ENCODE results near the gene ZBTB22.

ZBTB22 gene

GRCh38 chr6:33296797-33297405, 20.6 kb downstream of the ZBTB22 start:
- no peak for DNase-seq (ENCODE audit: extremely low read depth, low read depth)
- no peak for TF ChIP-seq CTCF (IDR thresholded peaks at IDR 0.05; ENCODE audit: low read depth, low read length)

GRCh38 chr6:33295621-33296369, 21.7 kb downstream of the ZBTB22 start:
- no peak for TF ChIP-seq CTCF (IDR thresholded peaks at IDR 0.05; ENCODE audit: low read depth, low read length)
- DNase-seq (ENCODE audit: extremely low read depth, low read depth), result no peak

DNA sequence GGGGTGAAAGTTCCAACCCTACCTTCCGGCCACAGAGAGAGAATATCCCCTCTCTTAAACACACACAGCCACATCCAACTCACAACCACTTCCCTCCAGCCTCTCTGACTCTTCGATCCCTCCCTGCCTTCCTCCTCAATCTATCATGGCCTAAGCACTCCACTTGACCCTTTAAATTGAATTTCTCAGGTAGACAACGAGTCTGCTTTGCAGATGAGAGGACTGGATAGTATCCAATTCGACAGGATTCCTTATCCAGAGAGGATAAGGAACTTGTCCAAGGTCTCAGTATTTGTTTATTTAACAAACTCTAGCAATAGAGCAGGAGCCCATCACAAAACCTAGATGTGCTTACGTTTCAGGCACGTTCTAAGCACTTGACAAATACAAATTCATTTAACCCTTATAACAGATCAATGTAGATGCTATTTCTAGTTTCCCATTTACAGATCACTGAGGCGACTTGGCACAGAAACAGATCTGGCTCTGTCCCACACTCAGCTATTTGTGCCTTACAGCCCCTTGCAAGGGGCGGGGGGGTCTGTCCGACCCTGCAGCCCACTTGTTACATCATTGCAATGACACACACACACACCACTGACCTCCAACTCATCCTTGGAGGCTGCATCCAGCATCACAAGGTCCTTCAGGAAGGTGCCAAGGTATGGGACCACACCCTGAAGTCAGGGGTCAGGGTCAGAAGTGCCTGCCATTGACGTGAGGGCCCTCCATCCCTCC, 23.3 kb downstream of the ZBTB22 start:
- DNase-seq (ENCODE audit: extremely low read depth, low read depth), result no peak
- no peak for TF ChIP-seq CTCF (IDR thresholded peaks at IDR 0.05; ENCODE audit: low read depth, low read length)

DNA sequence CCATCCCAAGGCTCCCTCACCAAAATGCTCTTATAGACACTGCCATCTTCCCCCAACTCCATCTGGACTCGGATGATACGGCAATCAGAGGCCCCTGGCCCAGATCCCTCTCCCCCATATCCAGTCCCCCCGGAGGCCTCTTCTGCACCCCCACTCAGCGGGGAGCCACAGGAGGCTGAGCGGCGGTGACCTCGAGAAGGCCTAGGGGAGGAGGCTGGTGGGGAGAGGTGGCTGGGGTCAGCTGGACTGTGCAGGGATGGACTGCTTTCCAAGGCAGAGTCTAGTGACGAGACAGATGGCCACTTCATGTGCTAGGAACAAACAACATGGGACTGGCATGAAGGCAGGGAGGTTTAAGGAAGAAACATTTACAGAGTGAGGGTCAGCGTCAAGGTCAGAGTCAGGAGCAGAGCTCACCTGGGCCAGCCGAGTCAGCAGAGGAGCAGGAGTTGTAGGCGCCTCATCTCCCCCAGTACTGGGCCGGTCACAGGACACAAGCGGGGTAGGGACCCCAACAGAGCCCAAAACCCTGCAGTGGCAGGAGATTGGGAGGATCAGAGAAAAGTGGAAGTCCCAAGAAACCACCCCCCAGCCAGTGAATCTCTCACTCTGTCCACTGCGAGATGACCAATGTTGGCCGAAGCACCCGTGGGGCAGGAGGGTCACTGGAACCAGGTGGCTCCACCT, 24.4 kb downstream of the ZBTB22 start:
- TF ChIP-seq CTCF (IDR thresholded peaks at IDR 0.05; ENCODE audit: low read depth, low read length), result no peak
- no peak for DNase-seq (ENCODE audit: extremely low read depth, low read depth)

DNA sequence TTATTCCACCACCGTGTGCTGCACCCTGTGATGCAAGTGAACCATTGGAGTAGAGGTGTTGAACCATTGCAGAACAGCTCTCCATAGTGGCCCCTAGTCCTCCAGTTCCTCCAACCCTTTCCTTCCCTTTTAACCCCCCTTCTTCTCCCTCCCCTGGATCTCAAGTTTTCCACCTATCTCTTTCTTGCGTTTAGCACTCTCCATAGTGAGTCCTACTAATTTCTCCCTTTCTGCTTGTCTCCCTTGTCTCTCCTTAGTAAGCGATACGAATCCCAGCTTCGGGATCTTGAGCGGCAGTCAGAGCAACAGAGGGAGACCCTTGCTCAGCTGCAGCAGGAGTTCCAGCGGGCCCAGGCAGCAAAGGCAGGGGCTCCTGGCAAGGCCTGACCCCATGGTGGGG, 27.1 kb downstream of the ZBTB22 start:
- no peak for TF ChIP-seq CTCF (IDR thresholded peaks at IDR 0.05; ENCODE audit: low read depth, low read length)
- no peak for DNase-seq (ENCODE audit: extremely low read depth, low read depth)

GRCh38 chr6:33289784-33290315, 27.7 kb downstream of the ZBTB22 start:
- TF ChIP-seq CTCF (IDR thresholded peaks at IDR 0.05; ENCODE audit: low read depth, low read length), result no peak
- no peak for DNase-seq (ENCODE audit: extremely low read depth, low read depth)
